IPS DF 4.7 (cell line): Measurements from ENCODE around the gene ABCA13.
"Not testable (repeated sequence)": the region's sequence is repeated elsewhere in the genome, so short reads cannot be mapped to it uniquely, and the experiment has no call there.

Experiments used
- DNase-seq: peaks from one replicate; pipeline ENCODE4 v3.0.0-alpha.2; 2013; ENCODE audit warnings: low spot score; ENCODE audit errors: extremely low read depth

Gene ABCA13, protein sequence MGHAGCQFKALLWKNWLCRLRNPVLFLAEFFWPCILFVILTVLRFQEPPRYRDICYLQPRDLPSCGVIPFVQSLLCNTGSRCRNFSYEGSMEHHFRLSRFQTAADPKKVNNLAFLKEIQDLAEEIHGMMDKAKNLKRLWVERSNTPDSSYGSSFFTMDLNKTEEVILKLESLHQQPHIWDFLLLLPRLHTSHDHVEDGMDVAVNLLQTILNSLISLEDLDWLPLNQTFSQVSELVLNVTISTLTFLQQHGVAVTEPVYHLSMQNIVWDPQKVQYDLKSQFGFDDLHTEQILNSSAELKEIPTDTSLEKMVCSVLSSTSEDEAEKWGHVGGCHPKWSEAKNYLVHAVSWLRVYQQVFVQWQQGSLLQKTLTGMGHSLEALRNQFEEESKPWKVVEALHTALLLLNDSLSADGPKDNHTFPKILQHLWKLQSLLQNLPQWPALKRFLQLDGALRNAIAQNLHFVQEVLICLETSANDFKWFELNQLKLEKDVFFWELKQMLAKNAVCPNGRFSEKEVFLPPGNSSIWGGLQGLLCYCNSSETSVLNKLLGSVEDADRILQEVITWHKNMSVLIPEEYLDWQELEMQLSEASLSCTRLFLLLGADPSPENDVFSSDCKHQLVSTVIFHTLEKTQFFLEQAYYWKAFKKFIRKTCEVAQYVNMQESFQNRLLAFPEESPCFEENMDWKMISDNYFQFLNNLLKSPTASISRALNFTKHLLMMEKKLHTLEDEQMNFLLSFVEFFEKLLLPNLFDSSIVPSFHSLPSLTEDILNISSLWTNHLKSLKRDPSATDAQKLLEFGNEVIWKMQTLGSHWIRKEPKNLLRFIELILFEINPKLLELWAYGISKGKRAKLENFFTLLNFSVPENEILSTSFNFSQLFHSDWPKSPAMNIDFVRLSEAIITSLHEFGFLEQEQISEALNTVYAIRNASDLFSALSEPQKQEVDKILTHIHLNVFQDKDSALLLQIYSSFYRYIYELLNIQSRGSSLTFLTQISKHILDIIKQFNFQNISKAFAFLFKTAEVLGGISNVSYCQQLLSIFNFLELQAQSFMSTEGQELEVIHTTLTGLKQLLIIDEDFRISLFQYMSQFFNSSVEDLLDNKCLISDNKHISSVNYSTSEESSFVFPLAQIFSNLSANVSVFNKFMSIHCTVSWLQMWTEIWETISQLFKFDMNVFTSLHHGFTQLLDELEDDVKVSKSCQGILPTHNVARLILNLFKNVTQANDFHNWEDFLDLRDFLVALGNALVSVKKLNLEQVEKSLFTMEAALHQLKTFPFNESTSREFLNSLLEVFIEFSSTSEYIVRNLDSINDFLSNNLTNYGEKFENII (N-terminal part only)

DNA sequence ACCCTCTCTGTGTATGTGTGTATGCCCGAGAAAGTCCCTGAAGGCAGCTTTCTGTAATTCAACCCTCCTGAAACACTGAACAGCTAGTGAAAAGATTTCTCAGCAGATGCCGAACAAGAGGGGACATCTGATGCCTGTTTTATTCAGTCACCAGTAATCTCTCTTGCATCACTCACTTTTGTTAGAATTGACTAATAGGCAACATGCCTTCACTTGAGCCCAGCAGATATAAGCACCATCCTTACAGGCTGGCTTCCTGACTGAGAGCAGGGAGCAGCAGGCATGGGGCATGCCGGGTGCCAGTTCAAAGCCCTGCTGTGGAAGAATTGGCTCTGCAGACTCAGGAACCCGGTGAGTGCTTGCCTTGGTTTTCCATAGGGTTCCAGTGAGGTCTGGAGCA, at the start of gene ABCA13:
ABCA13 (plus strand) TSS at position 257 of the 400 bp plus-strand sequence; CDS start at position 283, 26 bp downstream.
- no peak for DNase-seq

DNA sequence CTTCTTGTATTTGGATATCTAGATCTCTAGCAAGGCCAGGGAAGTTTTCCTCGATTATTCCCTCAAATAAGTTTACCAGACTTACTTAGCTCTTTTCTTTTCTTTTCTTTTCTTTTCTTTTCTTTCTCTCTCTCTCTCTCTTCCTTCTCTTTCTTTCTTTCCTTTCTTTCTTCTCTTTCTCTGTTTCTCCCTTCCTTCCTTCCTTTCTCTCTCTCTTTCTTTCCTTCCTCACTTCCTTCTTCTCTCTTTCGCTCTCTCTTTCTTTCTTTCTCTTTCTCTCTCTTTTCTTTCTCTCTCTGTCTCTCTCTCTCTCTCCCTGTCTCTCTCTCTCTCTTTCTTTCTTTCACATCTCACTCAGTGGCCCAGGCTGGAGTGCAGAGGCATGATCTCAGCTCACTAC, 45.2 kb upstream of the ABCA13 start:
- no peak for DNase-seq

DNA sequence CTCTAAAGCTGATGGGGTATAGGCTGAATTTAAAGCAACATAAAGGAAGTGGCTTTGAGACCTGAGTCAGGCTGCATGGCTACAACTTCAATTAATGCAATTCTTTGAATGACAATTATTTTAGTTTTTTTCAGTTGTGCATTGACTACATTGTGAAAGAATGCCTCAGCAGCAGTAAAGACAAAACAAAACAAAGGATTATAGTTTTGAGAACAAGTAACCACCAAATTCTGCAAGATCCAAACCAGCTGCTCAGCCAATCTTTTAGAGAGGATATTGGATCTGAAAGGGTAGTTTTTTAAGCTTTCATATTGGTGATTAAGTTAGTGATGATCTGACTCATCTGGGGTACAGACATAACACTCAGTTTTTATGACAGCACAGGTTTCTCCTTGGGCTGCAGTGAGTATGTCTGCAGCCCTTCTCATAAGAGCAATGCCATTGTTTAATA, 40.6 kb upstream of the ABCA13 start:
- no peak for DNase-seq

DNA sequence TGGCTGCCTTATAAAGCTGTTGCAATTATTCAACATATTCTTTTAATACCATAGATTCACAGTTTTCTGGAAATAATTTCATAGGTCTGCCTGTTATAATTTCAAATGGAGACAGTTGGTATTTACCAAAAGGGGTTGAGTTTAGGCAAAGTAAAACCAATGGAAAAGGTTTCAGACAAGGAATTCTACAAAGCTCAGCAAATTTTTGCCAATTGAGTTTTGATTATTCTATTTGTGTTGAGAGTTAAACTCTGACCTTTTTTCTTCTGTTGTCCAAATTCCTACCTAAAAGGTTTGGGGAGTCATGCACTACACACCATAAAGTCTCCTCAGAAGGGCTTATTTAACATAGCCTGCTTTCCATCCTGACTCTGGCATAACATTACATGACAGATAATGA, 38.5 kb upstream of the ABCA13 start:
- DNase-seq, result no peak

DNA sequence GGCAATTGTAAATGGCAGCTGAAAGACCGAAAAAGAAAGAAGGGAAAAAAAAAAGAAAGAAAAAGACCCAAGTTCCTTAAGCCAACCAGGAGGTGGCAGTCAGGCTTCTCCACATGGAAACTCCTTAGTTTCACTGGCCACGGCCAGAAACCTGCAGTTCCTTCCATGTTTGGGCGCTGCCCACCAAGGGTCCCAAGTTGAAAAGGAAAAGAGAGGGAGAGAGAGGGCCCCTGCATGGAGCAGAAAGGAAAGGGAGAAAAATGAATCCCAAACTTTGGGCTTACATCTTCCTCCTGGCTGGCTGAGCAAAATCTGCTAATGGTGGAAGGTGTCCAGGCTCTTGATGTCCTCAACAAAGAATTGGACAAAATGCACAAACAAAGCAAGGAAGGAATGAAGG, 31.8 kb upstream of the ABCA13 start:
- DNase-seq, result no peak

DNA sequence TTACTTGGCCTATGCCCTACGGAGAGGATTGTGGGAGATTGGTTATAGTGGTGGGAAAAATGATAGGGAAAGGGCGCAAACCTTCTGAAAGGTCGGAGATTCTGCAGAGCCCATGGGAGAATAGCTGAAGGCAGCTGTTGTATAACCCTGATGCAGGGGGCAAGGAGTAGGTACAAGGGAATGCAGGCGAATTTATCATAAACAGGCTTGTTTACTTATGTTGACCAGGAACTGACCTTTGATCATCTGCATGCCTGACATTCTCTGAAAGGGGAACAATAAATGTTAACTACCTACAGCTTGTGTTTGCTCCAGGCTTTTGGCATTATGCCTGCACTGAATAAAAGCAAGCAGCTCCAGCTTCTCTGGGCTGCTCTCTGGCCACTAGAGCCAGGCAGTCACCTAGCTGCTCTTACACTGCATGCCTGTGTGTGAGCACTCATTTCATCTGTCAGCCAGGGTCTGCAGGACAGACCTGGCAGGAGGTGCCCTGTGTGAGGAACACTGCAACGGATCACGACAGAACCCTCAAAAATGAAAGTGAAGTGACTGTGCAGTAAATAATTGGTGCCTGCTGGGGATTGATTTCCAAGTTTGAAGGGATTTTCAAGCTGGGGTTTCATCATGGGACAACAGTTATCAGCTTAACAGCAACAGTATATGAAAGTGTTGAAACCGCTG, 31.1 kb upstream of the ABCA13 start:
- DNase-seq, result no peak

DNA sequence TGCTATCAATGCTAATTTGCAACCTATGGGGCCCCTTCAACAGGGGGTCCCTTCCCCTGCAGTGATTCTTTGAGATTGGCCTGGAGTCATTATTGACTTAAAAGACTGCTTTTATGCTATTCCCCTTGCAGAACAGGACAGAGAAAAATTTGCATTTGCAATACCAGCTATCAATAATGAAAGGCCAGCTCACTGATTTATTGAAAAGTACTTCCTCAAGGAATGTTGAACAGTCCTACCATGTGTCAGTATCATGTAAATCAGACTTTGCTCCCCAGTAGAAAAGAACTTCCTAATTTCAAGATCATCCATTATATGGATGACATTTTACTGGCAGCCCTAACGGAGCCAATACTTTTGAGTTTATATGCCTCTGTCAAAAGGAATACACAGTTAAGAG, 29.7 kb upstream of the ABCA13 start:
- DNase-seq, result no peak

DNA sequence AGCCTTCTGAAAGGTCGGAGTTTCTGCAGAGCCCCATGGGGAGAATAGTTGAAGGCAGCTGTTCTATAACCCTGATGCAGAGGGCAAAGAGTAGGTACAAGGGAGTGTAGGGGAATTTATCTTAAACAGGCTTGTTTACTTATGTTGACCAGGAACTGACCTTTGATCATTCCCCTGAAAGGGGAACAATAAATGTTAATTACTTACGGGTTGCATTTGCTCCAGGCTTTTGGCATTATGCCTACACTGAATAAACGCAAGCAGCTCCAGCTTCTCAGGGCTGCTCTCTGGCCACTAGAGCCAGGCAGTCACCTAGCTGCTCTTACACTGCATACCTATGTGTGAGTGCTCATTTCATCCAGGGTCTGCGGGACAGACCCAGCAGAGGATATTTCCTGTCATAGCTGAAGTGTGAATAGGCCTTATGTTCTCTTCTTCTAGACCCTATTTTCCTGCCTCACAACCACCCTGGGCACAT, 26.9 kb upstream of the ABCA13 start:
- DNase-seq, result no peak

DNA sequence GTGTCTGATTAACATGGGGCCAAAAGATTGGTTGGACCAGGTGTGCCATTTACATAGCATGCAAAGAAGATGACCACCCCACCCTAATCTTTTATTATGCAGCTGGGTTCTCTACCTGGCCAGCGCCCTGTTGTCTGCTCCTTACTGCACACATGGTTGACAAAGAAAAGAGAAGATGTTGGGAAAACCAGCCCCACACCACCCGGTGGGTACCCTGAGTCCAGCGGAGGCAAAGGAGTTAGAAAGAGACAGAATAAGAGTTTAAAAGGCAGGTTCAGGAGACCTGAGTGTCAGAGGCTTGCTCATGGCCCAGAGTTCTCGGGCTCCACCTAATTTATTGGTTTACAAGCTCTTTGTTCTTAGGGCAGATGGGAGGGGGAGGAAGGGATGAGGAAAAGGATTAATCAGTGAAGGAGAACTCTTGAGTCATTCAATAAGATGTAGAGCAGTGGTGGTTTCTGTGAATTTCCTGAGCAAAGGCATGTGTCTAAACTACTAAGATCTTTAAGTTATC, 24.1 kb upstream of the ABCA13 start:
- no peak for DNase-seq

DNA sequence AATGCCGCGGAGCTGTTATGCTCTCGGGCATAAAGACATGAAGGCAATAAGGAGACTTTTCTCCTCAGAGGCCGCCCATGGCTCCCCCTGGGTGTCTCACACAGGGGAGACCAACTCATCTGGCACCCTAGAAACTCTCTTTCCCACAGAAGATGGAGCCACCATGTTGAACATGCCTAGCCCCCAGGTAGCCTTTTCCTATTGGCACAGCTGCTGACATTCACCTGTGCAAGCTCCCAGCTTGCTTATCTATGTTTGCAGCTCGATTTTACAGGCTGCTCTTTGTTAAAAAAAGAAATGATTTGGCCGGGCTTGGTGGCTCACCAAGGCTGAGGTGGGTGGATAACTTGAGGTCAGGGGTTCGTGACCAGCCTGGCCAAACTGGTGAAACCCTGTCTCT, 23.6 kb upstream of the ABCA13 start:
- DNase-seq, result not testable (repeated sequence)

DNA sequence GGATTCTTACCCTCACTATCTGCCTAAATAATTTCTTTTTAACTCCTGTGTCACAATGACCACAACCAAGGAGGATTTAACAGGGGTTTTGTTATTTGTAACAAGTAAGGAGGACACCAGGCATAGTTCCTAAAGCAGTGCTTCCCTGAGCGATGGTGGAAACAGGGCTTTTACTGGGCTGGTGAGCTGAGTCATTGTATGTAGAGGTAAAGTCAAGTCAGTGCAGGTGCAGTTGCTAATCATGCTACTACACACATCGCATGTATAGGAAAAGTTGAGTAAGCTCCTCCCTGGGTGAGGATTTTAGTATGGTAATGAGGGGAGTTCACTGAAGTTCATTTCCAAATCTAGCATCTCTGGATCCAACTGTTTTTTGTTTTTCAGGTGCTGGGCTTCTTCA, 22.9 kb upstream of the ABCA13 start:
- no peak for DNase-seq

DNA sequence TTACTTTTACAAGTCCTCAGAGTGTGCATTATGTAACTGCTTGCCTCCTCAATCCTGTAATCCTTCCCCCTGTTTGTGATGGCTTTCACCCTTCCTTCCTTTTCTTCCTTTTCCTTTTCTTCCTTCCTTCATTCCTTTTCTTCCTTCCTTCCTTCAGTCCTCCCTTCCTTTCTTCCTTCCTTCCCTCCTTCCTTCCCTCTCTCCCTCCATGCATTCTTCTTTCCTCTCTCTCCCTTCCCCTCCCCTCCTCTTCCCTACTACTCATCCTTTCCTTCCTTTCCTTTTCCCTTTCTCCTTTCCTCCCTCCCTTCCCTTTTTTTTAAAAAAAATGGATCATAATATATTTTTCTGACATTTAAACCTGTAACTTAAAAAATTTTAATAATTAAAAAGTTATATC, 22.2 kb upstream of the ABCA13 start:
- no peak for DNase-seq

DNA sequence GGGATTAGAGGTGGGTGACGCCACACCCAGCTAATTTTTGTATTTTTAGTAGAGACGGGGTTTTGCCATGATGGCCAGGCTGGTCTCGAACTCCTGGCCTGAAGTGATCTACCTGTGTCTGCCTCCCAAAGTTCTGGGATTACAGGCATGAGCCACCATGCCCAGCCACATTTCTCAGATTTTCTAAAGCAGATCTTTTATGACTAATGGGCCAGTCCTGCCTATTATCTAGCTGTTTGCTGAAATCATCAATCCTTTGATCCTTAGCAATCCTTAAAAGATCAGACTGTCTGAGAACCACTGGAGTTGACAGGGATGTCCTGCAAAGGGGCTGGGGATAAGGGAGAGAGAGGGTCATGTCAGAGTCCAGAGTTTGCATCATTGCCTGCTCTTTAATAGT, 21.2 kb upstream of the ABCA13 start:
- DNase-seq, result no peak

DNA sequence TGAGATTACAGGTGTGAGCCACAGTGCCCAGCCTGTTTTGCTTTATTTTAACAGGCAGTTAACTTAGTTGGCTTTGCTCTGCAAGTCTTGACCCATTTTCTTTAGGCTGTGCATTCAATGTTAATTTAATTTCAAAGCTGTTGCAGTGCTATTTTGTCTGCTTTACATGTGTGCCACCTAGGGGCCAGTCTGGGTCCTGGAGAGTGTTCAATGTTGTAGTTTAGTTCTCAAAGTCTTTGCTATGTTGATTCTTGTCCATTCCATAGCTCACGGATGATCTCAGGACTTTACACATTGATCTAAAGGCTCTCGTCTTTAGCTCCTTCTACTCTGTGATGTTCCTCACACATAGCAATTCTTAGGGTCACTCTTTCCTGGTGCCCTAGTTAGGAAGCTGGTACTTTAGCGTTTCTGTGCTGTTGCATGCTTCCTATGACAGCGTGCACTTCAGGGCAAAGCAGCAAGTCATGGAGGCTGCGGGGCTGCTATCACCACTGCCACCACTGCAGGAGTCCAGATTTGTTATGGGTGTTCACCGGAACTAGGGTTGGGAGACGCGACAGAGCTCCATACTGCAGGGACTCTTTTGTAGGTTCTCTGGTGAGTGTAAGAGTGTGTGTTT, 16.4 kb upstream of the ABCA13 start:
- DNase-seq, result no peak

DNA sequence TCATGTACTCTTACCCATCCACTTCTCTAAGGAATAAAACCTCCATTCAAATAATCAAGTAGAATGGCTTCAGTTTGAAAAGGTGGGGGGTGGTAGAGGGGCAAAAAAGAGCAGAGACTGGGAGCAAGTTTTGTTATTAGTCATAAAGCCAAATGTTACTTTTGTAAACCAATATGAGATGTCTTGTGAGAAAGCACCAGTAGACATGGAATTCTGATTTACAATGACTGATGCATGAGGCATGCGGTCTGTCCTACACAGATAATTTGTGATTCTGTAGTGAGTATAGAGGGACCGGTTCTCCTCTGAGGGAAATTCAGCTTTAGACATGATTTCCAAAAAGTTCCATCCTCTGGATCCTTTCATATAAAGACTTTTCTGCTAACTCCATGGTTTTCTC, 12.9 kb upstream of the ABCA13 start:
- no peak for DNase-seq

DNA sequence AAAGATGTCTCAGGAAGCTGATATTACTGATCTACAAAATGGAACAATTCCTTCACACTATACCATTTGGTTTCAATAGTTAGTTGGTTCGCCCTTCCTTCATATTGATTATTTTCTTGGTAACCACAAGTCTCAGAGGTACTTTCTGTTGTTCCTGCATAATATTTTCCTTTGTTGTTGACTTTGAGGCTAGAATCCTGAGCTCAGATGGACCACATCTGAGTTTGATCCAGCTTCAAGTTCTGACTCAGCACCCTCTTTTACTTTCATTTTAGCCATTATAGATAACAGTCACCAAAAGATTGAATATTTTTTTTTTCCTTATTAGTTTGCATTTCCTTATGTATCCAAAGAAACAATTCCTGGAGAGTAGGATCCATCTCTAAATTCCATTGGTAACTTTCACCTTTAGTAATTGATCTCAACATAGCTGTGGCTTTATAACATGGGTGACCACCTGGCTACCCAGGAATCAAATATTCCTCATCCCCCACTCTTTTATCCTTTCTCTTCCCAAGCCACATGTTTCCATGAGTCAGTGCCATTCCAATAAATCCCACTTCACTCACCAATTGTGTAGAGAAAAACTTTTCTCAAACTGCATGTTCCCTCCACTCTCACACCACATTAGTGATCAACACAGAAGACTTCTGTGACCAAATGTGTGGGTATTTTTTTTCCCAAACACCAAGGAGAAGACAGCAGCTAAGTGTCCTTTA, 9.7 kb upstream of the ABCA13 start:
- DNase-seq, result no peak

DNA sequence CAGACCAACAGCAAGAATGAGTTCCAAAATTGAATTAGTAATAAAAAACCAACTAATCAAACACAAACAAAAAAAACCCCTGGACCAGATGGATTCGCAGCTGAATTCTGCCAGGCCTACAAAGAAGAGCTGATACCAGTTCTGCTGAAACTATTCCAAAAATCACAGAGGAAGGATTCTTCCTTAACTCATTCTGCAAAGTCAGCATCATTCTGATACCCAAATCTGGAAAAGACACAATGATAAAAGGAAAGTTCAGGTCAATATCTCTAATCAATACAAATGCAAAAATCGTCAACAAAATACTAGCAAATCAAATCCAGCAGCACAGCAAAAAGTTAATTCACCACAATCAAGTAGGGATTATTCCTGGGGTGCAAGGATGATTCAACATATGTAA, 6.1 kb upstream of the ABCA13 start:
- DNase-seq, result no peak

DNA sequence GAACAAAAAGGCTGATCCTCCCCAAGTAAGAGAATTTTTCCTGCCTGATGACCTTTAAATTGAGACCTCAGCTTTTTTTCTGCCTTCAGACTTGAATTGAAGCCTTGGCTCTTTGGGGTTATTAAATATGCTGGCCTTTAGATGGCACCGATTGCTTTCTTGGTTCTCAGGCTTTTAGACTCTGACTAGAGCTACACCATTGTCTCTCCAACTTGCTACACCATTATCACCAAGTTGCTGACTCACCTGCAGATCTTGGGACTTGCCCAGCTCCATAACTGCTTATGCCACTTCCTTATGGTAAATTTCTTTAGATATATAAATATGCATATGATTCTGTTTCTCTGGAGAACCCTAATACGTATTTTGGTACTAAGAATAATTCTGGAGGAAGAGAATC, 3.1 kb upstream of the ABCA13 start:
- no peak for DNase-seq

DNA sequence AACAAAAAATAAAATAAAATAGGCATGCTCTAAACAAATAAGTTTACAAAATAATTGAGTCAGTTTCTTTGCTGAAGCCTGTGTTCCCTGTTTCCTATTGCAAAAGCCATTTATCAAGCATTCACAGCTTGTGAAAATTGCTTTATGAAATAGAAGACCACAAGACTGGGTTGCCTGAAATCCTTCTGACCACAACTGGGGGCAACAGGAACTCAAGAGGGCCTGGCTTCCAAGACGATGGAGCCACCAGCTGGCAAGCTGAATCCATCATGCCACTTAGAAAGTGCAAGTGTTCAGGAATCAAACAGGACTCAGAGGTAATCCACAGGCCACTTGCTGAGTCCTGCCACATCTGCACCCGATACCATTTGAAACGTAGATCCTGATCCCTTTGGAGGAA, 752 bp upstream of the ABCA13 start:
- no peak for DNase-seq

DNA sequence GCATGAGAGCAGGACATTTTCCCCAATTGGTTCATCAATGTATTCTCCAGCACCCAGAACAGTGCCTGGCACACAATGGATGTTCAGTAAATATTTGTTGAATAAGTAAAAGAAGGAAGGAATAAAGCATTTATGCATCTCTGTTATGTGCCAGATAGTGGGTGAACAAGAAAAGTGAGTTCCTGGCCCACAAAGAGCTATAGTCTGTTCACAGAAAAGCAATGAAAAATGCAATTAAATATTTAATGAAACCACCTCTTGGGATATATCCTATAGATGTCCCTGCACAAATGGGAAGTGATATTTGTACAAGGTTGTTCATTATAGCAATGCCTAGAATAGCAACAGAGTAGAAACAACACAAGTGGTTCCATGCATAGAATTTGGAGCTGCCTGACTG, 2.1 kb downstream of the ABCA13 start:
- DNase-seq, result no peak
